Tibial artery (tissue), 4 donors: Measurements from ENCODE around the gene ACVR1B.

ENCODE experiments used
- DNase-seq, 2 donors: peaks; one replicate each; pipeline ENCODE4 v3.0.0-alpha.2; 2019
- H3K27ac ChIP-seq, 2 donors: fragments of 200-600 bp; sonication (generic) in 1 of 2; 1 replicate in 1 of 2; 2 replicates in 1 of 2; pipeline ENCODE4 v1.5.1; 2018 to 2019; ENCODE audit warnings: mild to moderate bottlenecking in 1 of 2
- H3K27me3 ChIP-seq, 2 donors: fragments of 200-600 bp; sonication (generic) in 1 of 2; one replicate each; pipeline versions ENCODE4 v1.5.1 to v1.6.0; 2016 to 2019
- H3K36me3 ChIP-seq, 3 donors: fragments of 200-600 bp; sonication (generic) in 2 of 3; one replicate each; pipeline ENCODE4 v1.5.1; 2016 to 2019; ENCODE audit warnings: mild to moderate bottlenecking in 2 of 3
- H3K4me1 ChIP-seq, 4 donors: fragments of 200-600 bp; sonication (generic) in 2 of 4; 1 replicate in 3 of 4; 2 replicates in 1 of 4; pipeline ENCODE4 v1.5.1; 2016 to 2019
- H3K4me3 ChIP-seq, 2 donors: fragments of 200-600 bp; sonication (generic) in 1 of 2; 1 replicate in 1 of 2; 2 replicates in 1 of 2; pipeline ENCODE4 v1.5.1; 2018 to 2019; ENCODE audit warnings: mild to moderate bottlenecking in 2 of 2
- H3K9me3 ChIP-seq, 3 donors: fragments of 200-600 bp; sonication (generic) in 1 of 3; one replicate each; pipeline ENCODE4 v1.5.1; 2016 to 2019
- intact Hi-C: fragments of 100-400 bp; cut with DNase I; formaldehyde crosslinking; loops from one replicate; pipeline ENCODE4 v1.15.0; 2023; ENCODE audit warnings: low total_unique reads
- TF ChIP-seq, protein P1 (sequence below), 2 experiments: fragments of 200-600 bp in 1 of 2; fragments of 450-650 bp in 1 of 2; IDR thresholded peaks; one replicate each; pipeline ENCODE4 v1.5.1; 2017 to 2019; ENCODE audit warnings: antibody characterized with exemption in 2 of 2, mild to moderate bottlenecking in 1 of 2, moderate library complexity in 1 of 2

ACVR1B gene

DNA sequence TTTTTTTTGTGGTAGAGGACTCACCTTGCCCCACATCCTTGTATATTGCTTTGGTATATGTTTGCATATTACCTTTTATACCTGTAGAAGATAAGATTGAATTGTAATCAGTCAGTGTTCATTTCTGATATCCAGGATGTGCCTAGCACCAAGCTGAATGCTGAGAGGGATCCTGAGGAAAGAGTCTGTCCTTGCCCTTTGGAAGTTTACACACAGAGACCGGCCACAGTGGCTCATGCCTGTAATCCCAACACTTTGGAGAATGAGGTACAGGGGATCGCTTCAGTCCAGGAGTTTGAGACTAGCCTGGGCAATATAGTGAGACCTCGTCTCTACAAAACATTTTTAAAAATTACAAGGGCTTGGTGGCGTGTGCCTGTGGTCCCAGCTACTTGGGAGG is 8.4 kb downstream of the ACVR1B start:
- TF ChIP-seq, protein P1, sequence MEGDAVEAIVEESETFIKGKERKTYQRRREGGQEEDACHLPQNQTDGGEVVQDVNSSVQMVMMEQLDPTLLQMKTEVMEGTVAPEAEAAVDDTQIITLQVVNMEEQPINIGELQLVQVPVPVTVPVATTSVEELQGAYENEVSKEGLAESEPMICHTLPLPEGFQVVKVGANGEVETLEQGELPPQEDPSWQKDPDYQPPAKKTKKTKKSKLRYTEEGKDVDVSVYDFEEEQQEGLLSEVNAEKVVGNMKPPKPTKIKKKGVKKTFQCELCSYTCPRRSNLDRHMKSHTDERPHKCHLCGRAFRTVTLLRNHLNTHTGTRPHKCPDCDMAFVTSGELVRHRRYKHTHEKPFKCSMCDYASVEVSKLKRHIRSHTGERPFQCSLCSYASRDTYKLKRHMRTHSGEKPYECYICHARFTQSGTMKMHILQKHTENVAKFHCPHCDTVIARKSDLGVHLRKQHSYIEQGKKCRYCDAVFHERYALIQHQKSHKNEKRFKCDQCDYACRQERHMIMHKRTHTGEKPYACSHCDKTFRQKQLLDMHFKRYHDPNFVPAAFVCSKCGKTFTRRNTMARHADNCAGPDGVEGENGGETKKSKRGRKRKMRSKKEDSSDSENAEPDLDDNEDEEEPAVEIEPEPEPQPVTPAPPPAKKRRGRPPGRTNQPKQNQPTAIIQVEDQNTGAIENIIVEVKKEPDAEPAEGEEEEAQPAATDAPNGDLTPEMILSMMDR (IDR thresholded peaks at IDR 0.05), result no peak
- Histone ChIP-seq H3K36me3 (peaks cover 0 to 4% (median 3%) of the 10 kb centered on the region in 3 donors), H3K4me3 (no peak overlapping the region), H3K27me3 (no peaks in the 10 kb centered on the region), H3K4me1 (peaks cover 0 to 54% (median 31%) of the 10 kb centered on the region in 4 donors), H3K27ac (no peak overlapping the region), H3K9me3 (no peaks in the 10 kb centered on the region)
- no peak for DNase-seq
- intact Hi-C loops, result no loop called here

DNA sequence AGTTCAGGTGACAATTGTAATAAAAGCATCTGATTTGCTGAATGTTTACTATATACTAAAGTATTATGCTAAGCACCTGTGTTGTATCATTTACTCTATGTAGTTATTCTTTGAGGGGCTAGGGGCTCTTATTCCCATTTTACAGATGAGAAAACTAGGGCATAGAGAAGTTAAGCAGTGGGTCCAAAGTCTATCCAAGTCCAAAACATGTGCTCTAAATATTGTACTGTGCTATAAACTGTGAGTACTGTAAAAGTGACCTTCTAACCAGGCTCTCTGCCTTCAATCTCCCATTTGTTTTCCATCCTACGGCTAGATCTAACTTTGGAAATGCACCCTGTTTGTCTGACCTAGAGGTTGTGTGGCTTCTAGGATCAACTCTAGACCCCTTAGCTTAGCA is 9.0 kb downstream of the ACVR1B start:
- H3K36me3 ChIP-seq, result peaks cover 0 to 4% (median 3%) of the 10 kb centered on the region in 3 donors
- no peak for DNase-seq
- TF ChIP-seq, protein P1 (IDR thresholded peaks at IDR 0.05), result no peak
- H3K4me1 ChIP-seq, result peaks cover 0 to 48% (median 25%) of the 10 kb centered on the region in 4 donors
- H3K9me3 ChIP-seq, result no peaks in the 10 kb centered on the region
- no peaks in the 10 kb centered on the region for H3K27me3 ChIP-seq
- intact Hi-C loops, result no loop called here
- no peak overlapping the region for H3K4me3 ChIP-seq
- H3K27ac ChIP-seq, result no peak overlapping the region

DNA sequence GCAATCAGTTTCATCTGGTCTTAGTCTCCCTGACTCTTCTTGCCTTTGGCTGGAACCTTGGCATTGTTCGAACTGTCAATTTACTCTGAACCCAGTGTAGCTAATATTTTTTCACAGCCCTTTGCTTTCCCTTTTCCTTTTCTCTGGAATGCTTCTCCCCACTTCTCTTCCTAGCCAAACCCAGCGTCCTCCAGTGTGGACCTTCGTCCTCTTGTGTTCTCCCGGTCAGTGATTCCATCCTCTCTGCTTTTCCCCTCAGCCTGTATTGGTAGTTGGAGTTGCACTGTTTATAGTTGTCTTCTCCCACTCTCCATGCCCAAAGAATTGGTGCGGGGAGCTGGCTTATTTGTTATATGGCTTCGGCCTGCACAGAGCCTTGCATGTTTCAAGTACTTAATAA is 9.4 kb downstream of the ACVR1B start:
- Histone ChIP-seq H3K4me3 (no peak overlapping the region), H3K27ac (no peak overlapping the region), H3K9me3 (no peaks in the 10 kb centered on the region), H3K4me1 (peaks cover 0 to 44% (median 21%) of the 10 kb centered on the region in 4 donors), H3K36me3 (peaks cover 0 to 4% (median 3%) of the 10 kb centered on the region in 3 donors), H3K27me3 (no peaks in the 10 kb centered on the region)
- TF ChIP-seq, protein P1 (IDR thresholded peaks at IDR 0.05), result no peak
- no peak for DNase-seq
- intact Hi-C loops, result no loop called here

- no peaks in the 10 kb centered on the region for H3K27me3 ChIP-seq
- peaks cover 0 to 4% (median 3%) of the 10 kb centered on the region in 3 donors for H3K36me3 ChIP-seq
- no peaks in the 10 kb centered on the region for H3K9me3 ChIP-seq
- no peak overlapping the region for H3K4me3 ChIP-seq
- DNase-seq, result no peak
- intact Hi-C loops, result no loop called here
- H3K27ac ChIP-seq, result no peak overlapping the region
- H3K4me1 ChIP-seq, result peaks cover 0 to 39% (median 19%) of the 10 kb centered on the region in 4 donors
- TF ChIP-seq, protein P1 (IDR thresholded peaks at IDR 0.05), result no peak
These were observed 10.3 kb downstream of the ACVR1B start for GRCh38 chr12:51961834-51962233.

DNA sequence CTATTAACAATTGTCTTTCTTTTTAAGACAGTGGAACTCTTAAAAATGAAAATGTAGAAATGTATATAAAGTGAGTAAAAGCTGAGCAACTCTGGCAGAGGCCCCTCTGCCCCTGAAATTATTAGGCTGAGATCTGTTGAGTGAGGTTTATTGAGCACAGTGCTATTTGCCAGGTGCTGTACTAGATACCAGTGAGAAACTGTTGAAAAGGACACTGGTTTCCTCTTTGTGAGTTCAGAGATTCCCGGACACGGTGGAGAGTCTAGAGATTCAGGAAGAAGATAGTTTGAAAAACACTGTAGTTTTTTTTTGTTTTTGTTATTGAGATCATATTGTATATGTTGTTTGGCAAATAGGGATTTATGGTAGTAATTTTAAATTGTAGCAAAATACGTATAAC is 11.2 kb downstream of the ACVR1B start:
- peaks cover 0 to 30% (median 19%) of the 10 kb centered on the region in 4 donors for H3K4me1 ChIP-seq
- H3K27ac ChIP-seq, result no peak overlapping the region
- H3K36me3 ChIP-seq, result peaks cover 0 to 4% (median 3%) of the 10 kb centered on the region in 3 donors
- TF ChIP-seq, protein P1 (IDR thresholded peaks at IDR 0.05), result no peak
- H3K27me3 ChIP-seq, result no peaks in the 10 kb centered on the region
- DNase-seq, result no peak
- no peak overlapping the region for H3K4me3 ChIP-seq
- intact Hi-C loops, result no loop called here
- H3K9me3 ChIP-seq, result no peaks in the 10 kb centered on the region

GRCh38 chr12:51963477-51963876 is 12.0 kb downstream of the ACVR1B start:
- no peaks in the 10 kb centered on the region for H3K27me3 ChIP-seq

More at GRCh38 chr12:51963477-51963876, 12.0 kb downstream of the ACVR1B start:
- TF ChIP-seq, protein P1 (IDR thresholded peaks at IDR 0.05), result no peak
- Histone ChIP-seq H3K4me1 (peaks cover 0 to 23% (median 16%) of the 10 kb centered on the region in 4 donors), H3K36me3 (peaks cover 0 to 4% (median 3%) of the 10 kb centered on the region in 3 donors), H3K27ac (no peak overlapping the region), H3K4me3 (no peak overlapping the region), H3K9me3 (no peaks in the 10 kb centered on the region)
- intact Hi-C loops, result no loop called here
- no peak for DNase-seq
